Natural killer cell (primary cell): ENCODE results near the gene SPTLC3. TPM values are rescaled to one million over a fixed set of nuclear protein-coding genes. Genes with fewer than 3 reads are reported as not detected.

ENCODE experiments used
- ATAC-seq, 3 donors: fragments of 150-1000 bp in 2 of 3; fragments of 200-7000 bp in 1 of 3; cut with Tn5 transposase; 1 replicate in 1 of 3; 2 replicates in 2 of 3; pipeline ENCODE4 v1.10.0; 2021; ENCODE audit warnings: mild to moderate bottlenecking in 2 of 3, moderate library complexity in 2 of 3
- DNase-seq, 2 donors: peaks; one replicate each; pipeline versions ENCODE4 v3.0.0 to v3.0.0-alpha.2; 2013 to 2021; ENCODE audit warnings: mixed read lengths in 1 of 2
- H3K27ac ChIP-seq: one replicate; pipeline ENCODE4 v1.5.1; 2013; ENCODE audit warnings: mild to moderate bottlenecking, low read length
- H3K27me3 ChIP-seq: one replicate; pipeline ENCODE4 v1.6.1; 2013; ENCODE audit warnings: low read length; ENCODE audit not compliant: control insufficient read depth, insufficient read depth
- H3K36me3 ChIP-seq: one replicate; pipeline ENCODE4 v1.6.1; 2013; ENCODE audit warnings: low read length; ENCODE audit not compliant: control insufficient read depth, insufficient read depth
- H3K4me1 ChIP-seq: one replicate; pipeline ENCODE4 v1.6.1; 2013; ENCODE audit warnings: low read length; ENCODE audit not compliant: control insufficient read depth, insufficient read depth
- H3K4me3 ChIP-seq: one replicate; pipeline ENCODE4 v1.5.1; 2013; ENCODE audit warnings: low read length
- H3K9me3 ChIP-seq: one replicate; pipeline ENCODE4 v1.6.1; 2013; ENCODE audit warnings: low read length; ENCODE audit not compliant: control insufficient read depth, insufficient read depth
- H3K27ac Mint-ChIP-seq, 2 donors: one replicate each; pipeline ENCODE4 v1.8.0; 2022; ENCODE audit warnings: mild to moderate bottlenecking in 2 of 2, mixed read lengths in 2 of 2, moderate library complexity in 1 of 2
- H3K27me3 Mint-ChIP-seq, 2 donors: one replicate each; pipeline ENCODE4 v1.8.0; 2022; ENCODE audit warnings: low read depth in 2 of 2, mixed read lengths in 2 of 2
- H3K36me3 Mint-ChIP-seq: one replicate; pipeline ENCODE4 v1.8.0; 2022; ENCODE audit warnings: mixed read lengths
- H3K4me1 Mint-ChIP-seq, 2 donors: one replicate each; pipeline ENCODE4 v1.8.0; 2022; ENCODE audit warnings: mixed read lengths in 2 of 2
- H3K4me3 Mint-ChIP-seq: one replicate; pipeline ENCODE4 v1.8.0; 2022; ENCODE audit warnings: mild to moderate bottlenecking, moderate library complexity, mixed read lengths
- H3K9me3 Mint-ChIP-seq, 2 donors: one replicate each; pipeline ENCODE4 v1.8.0; 2022; ENCODE audit warnings: mixed read lengths in 2 of 2
- CTCF ChIP-seq: fragments of 200-600 bp; IDR thresholded peaks from one replicate; pipeline ENCODE4 v1.8.0; 2022; ENCODE audit warnings: antibody characterized with exemption
- WGBS: methylation state at CpG from one replicate; pipeline ENCODE4 v1.1.7; 2013; ENCODE audit warnings: missing lambda C conversion rate; ENCODE audit not compliant: insufficient coverage; 5-methylcytosine and 5-hydroxymethylcytosine counted together
- intact Hi-C: fragments of 100-400 bp; cut with micrococcal nuclease; formaldehyde crosslinking; loops from one replicate; pipeline ENCODE4 v1.14.2; 2022
- total RNA-seq, 4 donors: library from RNA; stranded (reverse); fragments of 120-200 nt in 1 of 4; gene quantifications; one replicate each; pipeline versions ENCODE4 v1.2.3 to v1.2.4, GENCODE V29; 2013 to 2022

The SPTLC3 gene
- total RNA-seq, 3 donors from 2014 or later (not counting 1 experiment from before 2014, with no cell fraction given), result 1.5 to 4.6 (median 1.9) TPM

GRCh38 chr20:12966468-12967085 lies 42.2 kb upstream of the SPTLC3 start:
- no peaks in the 10 kb centered on the region for H3K9me3 Mint-ChIP-seq
- WGBS, result no CpG with 5 or more reads among the region's 1 CpG
- ATAC-seq (peak in 2 of 3 donors; percentile 68 to 72), DNase-seq (peak in 1 of 2 donors; percentile 6)
- Histone ChIP-seq H3K9me3 (no peaks in the 10 kb centered on the region), H3K27ac (no peak overlapping the region), H3K4me1 (peaks cover 5% of the 10 kb centered on the region), H3K36me3 (no peaks in the 10 kb centered on the region), H3K27me3 (no peaks in the 10 kb centered on the region), H3K4me3 (no peak overlapping the region)
- intact Hi-C loops, result loop anchor here (1.0 kb wide), 1 partner anchor 41 kb away; no protein-coding TSS in a partner anchor
- peaks cover 17 to 24% of the 10 kb centered on the region in 2 donors for H3K4me1 Mint-ChIP-seq
- TF ChIP-seq CTCF, result no peak
- H3K27me3 Mint-ChIP-seq, result no peaks in the 10 kb centered on the region
- no peaks in the 10 kb centered on the region for H3K36me3 Mint-ChIP-seq
- peak overlapping the region; percentile 18 to 34 for H3K27ac Mint-ChIP-seq
- peak overlapping the region; percentile 21 for H3K4me3 Mint-ChIP-seq

- Histone ChIP-seq H3K4me3 (no peak overlapping the region), H3K36me3 (no peaks in the 10 kb centered on the region), H3K9me3 (no peaks in the 10 kb centered on the region), H3K27me3 (no peaks in the 10 kb centered on the region), H3K4me1 (peaks cover 5% of the 10 kb centered on the region), H3K27ac (no peak overlapping the region)
- no peaks in the 10 kb centered on the region for H3K9me3 Mint-ChIP-seq
- no peak overlapping the region for H3K4me3 Mint-ChIP-seq
- no peaks in the 10 kb centered on the region for H3K36me3 Mint-ChIP-seq
- intact Hi-C loops, result no loop called here
- ATAC-seq, result no peak
- TF ChIP-seq CTCF, result no peak
- no peaks in the 10 kb centered on the region for H3K27me3 Mint-ChIP-seq
- H3K4me1 Mint-ChIP-seq, result peaks cover 17 to 24% of the 10 kb centered on the region in 2 donors
- no peak overlapping the region for H3K27ac Mint-ChIP-seq
- DNase-seq, result no peak
These were observed 40.8 kb upstream of the SPTLC3 start for GRCh38 chr20:12967932-12968331.

- DNase-seq (no peak), ATAC-seq (no peak)
- Mint-ChIP-seq H3K4me1 (peaks cover 17 to 24% of the 10 kb centered on the region in 2 donors), H3K36me3 (no peaks in the 10 kb centered on the region), H3K27ac (no peak overlapping the region), H3K4me3 (no peak overlapping the region), H3K27me3 (no peaks in the 10 kb centered on the region), H3K9me3 (no peaks in the 10 kb centered on the region)
- Histone ChIP-seq H3K27me3 (no peaks in the 10 kb centered on the region), H3K36me3 (no peaks in the 10 kb centered on the region), H3K4me3 (no peak overlapping the region), H3K9me3 (no peaks in the 10 kb centered on the region), H3K4me1 (peaks cover 5% of the 10 kb centered on the region), H3K27ac (no peak overlapping the region)
- 74% methylated on average over 4 of the region's 4 CpGs for WGBS
- intact Hi-C loops, result no loop called here
- no peak for TF ChIP-seq CTCF
These were observed 40.3 kb upstream of the SPTLC3 start for GRCh38 chr20:12968472-12968871.
